Mammary epithelial cell (primary cell): ENCODE data around the gene PPM1M.

Experiments used
- EZH2 ChIP-seq: IDR thresholded peaks from 2 replicates; pipeline ENCODE4 v1.6.1; 2012; ENCODE audit warnings: low read length, inconsistent platforms, borderline replicate concordance
- TF ChIP-seq, protein P1 (sequence below), 2 donors: IDR thresholded peaks in 1 of 2; conservative IDR thresholded peaks in 1 of 2; 2 replicates each; pipeline ENCODE4 v1.5.1; 2011 to 2012; ENCODE audit warnings: inconsistent platforms in 2 of 2, low read length in 2 of 2, mild to moderate bottlenecking in 2 of 2, control low read depth in 1 of 2, low read depth in 1 of 2; ENCODE audit not compliant: insufficient read depth in 1 of 2; ENCODE audit errors: extremely low read depth in 1 of 2

DNA sequence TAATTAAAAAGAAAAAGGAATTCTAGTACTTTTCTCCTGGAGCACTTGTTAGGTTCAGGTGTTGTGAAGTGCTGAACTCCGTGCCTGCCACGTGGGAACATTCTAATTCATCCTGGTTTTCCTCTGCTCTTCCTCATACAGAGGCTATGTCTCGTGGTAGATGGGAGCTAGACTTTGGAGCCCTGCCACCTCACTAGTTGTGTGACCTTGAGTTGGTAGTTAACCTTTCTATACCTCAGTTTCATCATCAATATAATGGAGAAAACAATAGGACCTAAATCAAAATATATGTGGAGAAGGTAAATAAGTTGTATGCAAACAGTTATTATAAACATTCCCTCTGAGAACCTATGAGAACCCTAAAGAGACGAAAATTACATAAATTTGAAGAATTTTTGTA, 37.0 kb upstream of the PPM1M start:
- TF ChIP-seq, protein P1, sequence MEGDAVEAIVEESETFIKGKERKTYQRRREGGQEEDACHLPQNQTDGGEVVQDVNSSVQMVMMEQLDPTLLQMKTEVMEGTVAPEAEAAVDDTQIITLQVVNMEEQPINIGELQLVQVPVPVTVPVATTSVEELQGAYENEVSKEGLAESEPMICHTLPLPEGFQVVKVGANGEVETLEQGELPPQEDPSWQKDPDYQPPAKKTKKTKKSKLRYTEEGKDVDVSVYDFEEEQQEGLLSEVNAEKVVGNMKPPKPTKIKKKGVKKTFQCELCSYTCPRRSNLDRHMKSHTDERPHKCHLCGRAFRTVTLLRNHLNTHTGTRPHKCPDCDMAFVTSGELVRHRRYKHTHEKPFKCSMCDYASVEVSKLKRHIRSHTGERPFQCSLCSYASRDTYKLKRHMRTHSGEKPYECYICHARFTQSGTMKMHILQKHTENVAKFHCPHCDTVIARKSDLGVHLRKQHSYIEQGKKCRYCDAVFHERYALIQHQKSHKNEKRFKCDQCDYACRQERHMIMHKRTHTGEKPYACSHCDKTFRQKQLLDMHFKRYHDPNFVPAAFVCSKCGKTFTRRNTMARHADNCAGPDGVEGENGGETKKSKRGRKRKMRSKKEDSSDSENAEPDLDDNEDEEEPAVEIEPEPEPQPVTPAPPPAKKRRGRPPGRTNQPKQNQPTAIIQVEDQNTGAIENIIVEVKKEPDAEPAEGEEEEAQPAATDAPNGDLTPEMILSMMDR (conservative IDR thresholded peaks at IDR 0.05 in 1 of 2, IDR thresholded peaks at IDR 0.05 in 1 of 2; ENCODE audit: extremely low read depth in 1 of 2, insufficient read depth in 1 of 2, low read depth in 1 of 2, low read length in 2 of 2): no peak
- TF ChIP-seq EZH2: no peak
